ENCODE results near the gene SPHK1.

Gene SPHK1

GRCh38 chr17:76384987-76385891 lies 830 bp downstream of the SPHK1 start:
- peak in 2 of 4 experiments; percentile 11 to 21 for DNase-seq (ENCODE audit: low read depth in 4 of 4, low spot score in 1 of 4)

DNA sequence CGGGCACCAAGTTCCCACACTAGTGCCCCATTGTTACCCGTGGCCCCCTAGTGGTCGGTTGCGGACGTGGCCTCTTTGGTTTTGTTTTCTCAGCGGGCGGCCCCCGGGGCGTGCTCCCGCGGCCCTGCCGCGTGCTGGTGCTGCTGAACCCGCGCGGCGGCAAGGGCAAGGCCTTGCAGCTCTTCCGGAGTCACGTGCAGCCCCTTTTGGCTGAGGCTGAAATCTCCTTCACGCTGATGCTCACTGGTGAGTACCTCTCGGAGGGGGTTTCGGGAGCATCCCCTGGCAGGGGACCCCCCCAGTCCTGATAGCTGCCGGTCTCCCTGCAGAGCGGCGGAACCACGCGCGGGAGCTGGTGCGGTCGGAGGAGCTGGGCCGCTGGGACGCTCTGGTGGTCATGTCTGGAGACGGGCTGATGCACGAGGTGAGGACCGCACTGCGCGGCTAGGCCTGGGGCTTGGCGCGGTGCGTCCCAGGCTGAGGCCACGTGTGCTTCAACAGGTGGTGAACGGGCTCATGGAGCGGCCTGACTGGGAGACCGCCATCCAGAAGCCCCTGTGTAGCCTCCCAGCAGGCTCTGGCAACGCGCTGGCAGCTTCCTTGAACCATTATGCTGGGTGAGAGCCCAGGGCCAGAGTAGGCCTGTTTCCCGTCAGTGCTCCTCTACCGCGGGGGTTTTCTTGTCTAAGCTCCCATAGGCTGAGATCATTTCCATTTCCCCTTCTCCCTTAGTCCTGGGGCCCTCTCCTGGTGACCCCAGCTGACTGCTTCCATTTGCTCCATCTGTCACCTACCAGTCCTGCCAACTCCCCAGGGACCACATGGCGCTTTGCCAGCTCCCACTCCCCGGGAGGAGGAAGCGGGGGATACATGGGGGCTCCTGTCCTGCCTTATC lies 1.7 kb downstream of the SPHK1 start:
- DNase-seq (ENCODE audit: low read depth in 4 of 4, low spot score in 1 of 4): peak; percentile 67 to 81 (median 75)

GRCh38 chr17:76386966-76387765 lies 2.8 kb downstream of the SPHK1 start:
- no peak for DNase-seq (ENCODE audit: low read depth in 4 of 4, low spot score in 1 of 4)

GRCh38 chr17:76388966-76389888 lies 4.8 kb downstream of the SPHK1 start:
- DNase-seq (ENCODE audit: low read depth in 4 of 4, low spot score in 1 of 4): no peak

DNA sequence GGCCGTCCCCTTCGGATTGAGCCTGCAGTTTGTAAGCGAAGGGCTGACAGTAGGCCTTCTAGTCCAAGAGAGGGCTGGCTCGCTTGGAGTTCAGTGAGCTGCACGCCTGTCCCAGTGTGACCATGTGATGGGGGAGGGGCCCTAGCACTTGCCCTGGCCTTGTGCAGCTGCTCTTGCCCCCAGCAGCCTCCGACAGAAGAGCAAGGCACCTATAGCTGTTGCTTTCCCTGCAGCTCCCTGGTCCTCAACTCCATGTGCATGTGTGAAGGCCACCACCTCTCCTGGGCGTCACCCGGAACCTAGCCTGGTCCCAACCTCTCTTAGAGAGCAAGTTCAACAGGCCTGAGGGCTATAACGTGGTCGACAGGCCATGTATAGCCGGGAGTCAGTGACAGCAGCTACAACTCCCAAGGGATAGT lies 5.6 kb downstream of the SPHK1 start:
- DNase-seq (ENCODE audit: low read depth in 4 of 4, low spot score in 1 of 4): no peak

GRCh38 chr17:76391200-76391715 lies 6.8 kb downstream of the SPHK1 start:
- no peak for DNase-seq (ENCODE audit: low read depth in 4 of 4, low spot score in 1 of 4)

DNA sequence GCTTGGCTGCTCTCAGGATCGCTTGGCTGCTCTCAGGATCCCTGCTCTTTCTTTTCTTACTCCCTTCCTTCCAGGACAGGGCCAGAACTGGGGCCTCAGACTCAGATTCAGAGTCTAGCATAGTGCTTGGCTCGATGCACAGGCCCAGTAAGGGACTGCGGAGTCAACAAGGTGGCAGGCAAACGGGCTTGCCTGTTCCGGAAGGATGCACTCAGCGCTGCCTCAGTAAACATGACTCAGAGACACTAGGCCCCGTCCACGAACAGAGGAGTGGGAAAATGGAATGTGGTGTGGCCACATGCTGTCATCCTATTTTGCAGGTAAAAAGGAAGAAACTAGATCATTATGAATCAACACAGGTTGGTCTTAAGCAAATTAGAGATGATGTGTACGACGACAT lies 9.8 kb downstream of the SPHK1 start:
- no peak for DNase-seq (ENCODE audit: low read depth in 4 of 4, low spot score in 1 of 4)

- no peak for DNase-seq (ENCODE audit: low read depth in 4 of 4, low spot score in 1 of 4)
Measured at GRCh38 chr17:76395980-76396379, 11.6 kb downstream of the SPHK1 start.

- no peak for DNase-seq (ENCODE audit: low read depth in 4 of 4, low spot score in 1 of 4)
Measured at GRCh38 chr17:76397184-76397583, 12.8 kb downstream of the SPHK1 start.

DNA sequence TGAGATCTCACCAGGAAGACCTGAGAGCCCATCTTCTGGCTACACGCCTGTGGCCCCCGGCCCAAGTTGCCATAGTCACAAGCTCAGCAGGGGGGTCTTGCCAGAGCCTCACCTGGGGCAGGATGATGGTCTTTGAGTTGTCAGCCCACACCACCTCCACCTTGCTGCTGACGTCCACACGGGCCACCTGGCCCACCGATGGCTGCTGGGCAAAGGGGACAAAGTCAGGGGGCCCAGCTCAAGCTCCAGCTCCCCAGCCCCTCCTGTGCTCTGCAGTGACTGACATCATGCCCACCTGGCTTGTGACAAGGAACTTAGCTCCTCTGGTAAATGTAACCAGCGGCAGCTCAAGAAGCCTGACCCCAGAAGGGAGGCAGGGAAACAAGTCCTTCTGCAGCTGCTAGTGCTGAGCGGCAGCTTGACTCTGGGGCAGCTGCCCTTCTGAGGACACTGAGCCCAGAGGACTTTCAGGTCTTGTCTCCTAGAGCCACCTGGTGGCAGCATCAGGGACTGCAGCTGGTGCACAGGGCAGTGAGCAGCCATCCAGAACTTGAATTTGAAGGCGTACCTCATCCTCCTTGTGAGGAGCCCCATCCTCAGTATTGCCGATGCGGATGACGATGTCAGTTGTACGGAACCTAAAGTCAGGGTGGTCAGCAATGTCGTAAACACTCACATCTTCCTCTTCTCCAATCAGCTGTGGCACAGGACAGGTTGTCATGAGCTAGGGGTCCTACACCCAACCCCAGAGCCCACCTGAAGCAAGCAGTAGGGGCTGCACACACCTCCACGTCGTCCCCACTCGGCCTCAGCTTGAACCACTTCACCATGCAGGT lies 13.5 kb downstream of the SPHK1 start:
- peak; percentile 73 to 86 (median 78) for DNase-seq (ENCODE audit: low read depth in 4 of 4, low spot score in 1 of 4)

DNA sequence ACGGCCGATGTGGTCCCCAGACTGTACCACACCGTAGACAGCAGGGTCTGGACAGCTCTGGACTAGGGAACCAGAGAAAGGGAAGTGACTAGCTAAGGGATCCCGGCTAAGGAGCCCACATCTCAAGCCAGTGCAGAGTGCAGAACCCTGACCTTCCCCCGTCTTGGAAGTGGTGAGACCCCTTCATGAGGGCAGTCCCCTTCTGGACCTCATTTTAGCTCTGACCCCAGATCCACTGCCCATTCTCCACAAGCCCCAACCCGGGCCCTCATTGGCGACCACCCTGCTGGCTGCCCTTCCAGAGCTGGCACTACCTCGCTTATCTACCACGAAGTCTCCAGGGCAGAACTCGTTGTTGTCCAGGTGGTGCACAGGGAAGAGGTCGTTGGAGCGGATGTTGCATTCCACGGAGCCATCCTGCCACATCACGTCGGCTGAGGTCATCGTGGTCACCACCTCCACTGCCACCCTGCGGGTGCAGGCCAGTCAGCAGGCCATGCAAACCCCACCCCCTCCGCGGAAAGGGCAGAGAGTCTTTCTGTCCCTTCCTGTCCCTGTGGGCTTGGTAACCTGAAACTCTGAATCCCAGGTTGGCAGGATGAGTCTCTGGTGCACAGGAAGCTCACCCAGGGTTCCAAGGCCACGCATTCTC lies 14.2 kb downstream of the SPHK1 start:
- DNase-seq (ENCODE audit: low read depth in 4 of 4, low spot score in 1 of 4): no peak

- DNase-seq (ENCODE audit: low read depth in 4 of 4, low spot score in 1 of 4): no peak
Measured at GRCh38 chr17:76399175-76400172, 15.1 kb downstream of the SPHK1 start.

DNA sequence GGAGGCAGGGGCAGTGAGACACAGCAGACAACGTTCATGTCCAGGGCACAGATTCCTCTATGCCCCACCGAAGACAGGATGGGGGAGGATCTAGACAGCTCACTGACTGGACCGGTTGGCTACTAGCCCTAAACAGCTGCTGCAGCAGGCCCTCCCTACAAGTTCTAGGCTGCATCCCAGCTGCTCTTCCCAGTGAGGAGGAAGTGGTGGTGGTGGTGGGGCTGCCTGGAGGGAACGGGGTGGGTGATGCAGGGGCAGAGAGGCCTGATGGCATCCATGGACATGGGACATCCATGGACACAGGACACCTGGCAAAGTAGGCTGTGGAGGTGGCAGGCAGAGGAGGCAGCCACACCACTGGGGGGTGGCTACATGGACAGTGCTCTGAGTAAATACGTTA lies 18.3 kb downstream of the SPHK1 start:
- DNase-seq (ENCODE audit: low read depth in 4 of 4, low spot score in 1 of 4): no peak

- DNase-seq (ENCODE audit: low read depth in 4 of 4, low spot score in 1 of 4): no peak
Measured at GRCh38 chr17:76404256-76404655, 19.8 kb downstream of the SPHK1 start.

GRCh38 chr17:76404976-76405563 lies 20.7 kb downstream of the SPHK1 start:
- no peak for DNase-seq (ENCODE audit: low read depth in 4 of 4, low spot score in 1 of 4)

- DNase-seq (ENCODE audit: low read depth in 4 of 4, low spot score in 1 of 4): no peak
Measured at GRCh38 chr17:76405607-76405966, 21.2 kb downstream of the SPHK1 start.

Data from stimulated activated CD4-positive, alpha-beta T cell treated with anti-CD3 and anti-CD28 coated beads, Interleukin-1b, Interleukin-23, amount 100 ng/mL, for 24 hours (primary cell).